Subcutaneous abdominal adipose tissue (tissue), 5 donors: ENCODE results near the gene SPTBN1.

Source experiments
- H3K27ac ChIP-seq: one replicate; pipeline ENCODE4 v1.7.0; 2013; ENCODE audit warnings: low read depth, mild to moderate bottlenecking, inconsistent platforms, low read length, moderate library complexity
- H3K27me3 ChIP-seq, 5 donors: one replicate each; pipeline ENCODE4 v1.7.0; 2013; ENCODE audit warnings: low read length in 5 of 5, inconsistent platforms in 1 of 5; ENCODE audit not compliant: control insufficient read depth in 5 of 5, insufficient read depth in 4 of 5
- H3K36me3 ChIP-seq, 5 donors: one replicate each; pipeline ENCODE4 v1.7.0; 2013; ENCODE audit warnings: low read length in 5 of 5; ENCODE audit not compliant: control insufficient read depth in 5 of 5, insufficient read depth in 5 of 5
- H3K4me1 ChIP-seq, 5 donors: one replicate each; pipeline ENCODE4 v1.7.0; 2013; ENCODE audit warnings: low read length in 5 of 5, mild to moderate bottlenecking in 3 of 5, moderate library complexity in 1 of 5; ENCODE audit not compliant: control insufficient read depth in 5 of 5, insufficient read depth in 5 of 5
- H3K4me3 ChIP-seq, 5 donors: one replicate each; pipeline ENCODE4 v1.7.0; 2013; ENCODE audit warnings: low read length in 5 of 5, low read depth in 1 of 5
- H3K9ac ChIP-seq, 5 donors: one replicate each; pipeline ENCODE4 v1.7.0; 2013; ENCODE audit warnings: low read length in 5 of 5, mild to moderate bottlenecking in 4 of 5, moderate library complexity in 3 of 5
- H3K9me3 ChIP-seq, 5 donors: one replicate each; pipeline ENCODE4 v1.7.0; 2013; ENCODE audit warnings: low read length in 5 of 5; ENCODE audit not compliant: control insufficient read depth in 5 of 5
- donor health status: healthy.
- donor health status: healthy.
- donor health status: healthy.
- donor health status: healthy.
- donor health status: healthy.

The SPTBN1 gene

GRCh38 chr2:54432251-54433015 is 23.7 kb upstream of the SPTBN1 start:
- H3K27ac ChIP-seq = peak overlapping the region; percentile 95
- H3K27me3 ChIP-seq = no peaks in the 10 kb centered on the region
- H3K4me3 ChIP-seq = peak overlapping the region in 1 of 5 donors; percentile 19
- H3K9me3 ChIP-seq = no peaks in the 10 kb centered on the region
- peaks cover 23 to 85% (median 81%) of the 10 kb centered on the region in 5 donors for H3K4me1 ChIP-seq
- no peaks in the 10 kb centered on the region for H3K36me3 ChIP-seq
- H3K9ac ChIP-seq = peak overlapping the region in 2 of 5 donors; percentile 4 to 17

- Histone ChIP-seq H3K9me3 (no peaks in the 10 kb centered on the region), H3K36me3 (no peaks in the 10 kb centered on the region), H3K27me3 (no peaks in the 10 kb centered on the region), H3K4me1 (peaks cover 16 to 84% (median 80%) of the 10 kb centered on the region in 5 donors), H3K9ac (no peak overlapping the region), H3K27ac (peak overlapping the region; percentile 51), H3K4me3 (no peak overlapping the region)
Measured at GRCh38 chr2:54434229-54434628, 21.9 kb upstream of the SPTBN1 start.

- Histone ChIP-seq H3K36me3 (no peaks in the 10 kb centered on the region), H3K4me1 (peaks cover 13 to 84% (median 80%) of the 10 kb centered on the region in 5 donors)
Measured at GRCh38 chr2:54434711-54435110, 21.4 kb upstream of the SPTBN1 start.

GRCh38 chr2:54435325-54436226 is 20.6 kb upstream of the SPTBN1 start:
- peak overlapping the region; percentile 51 for H3K27ac ChIP-seq

More at GRCh38 chr2:54434711-54435110, 21.4 kb upstream of the SPTBN1 start:
- Histone ChIP-seq H3K27ac (peak overlapping the region; percentile 51), H3K9me3 (no peaks in the 10 kb centered on the region), H3K4me3 (no peak overlapping the region), H3K9ac (no peak overlapping the region), H3K27me3 (no peaks in the 10 kb centered on the region)

GRCh38 chr2:54437588-54437987 is 18.5 kb upstream of the SPTBN1 start:
- peaks cover 5 to 71% (median 59%) of the 10 kb centered on the region in 5 donors for H3K4me1 ChIP-seq

More at GRCh38 chr2:54435325-54436226, 20.6 kb upstream of the SPTBN1 start:
- Histone ChIP-seq H3K4me3 (no peak overlapping the region), H3K4me1 (peaks cover 9 to 84% (median 78%) of the 10 kb centered on the region in 5 donors), H3K27me3 (no peaks in the 10 kb centered on the region), H3K36me3 (no peaks in the 10 kb centered on the region), H3K9ac (peak overlapping the region in 1 of 5 donors; percentile 7), H3K9me3 (no peaks in the 10 kb centered on the region)

GRCh38 chr2:54438271-54438670 is 17.9 kb upstream of the SPTBN1 start:
- H3K9me3 ChIP-seq = no peaks in the 10 kb centered on the region
- peak overlapping the region in 3 of 5 donors; percentile 1 to 36 (median 32) for H3K9ac ChIP-seq
- no peaks in the 10 kb centered on the region for H3K36me3 ChIP-seq
- H3K27me3 ChIP-seq = no peaks in the 10 kb centered on the region
- H3K4me1 ChIP-seq = peaks cover 5 to 68% (median 52%) of the 10 kb centered on the region in 5 donors
- H3K4me3 ChIP-seq = no peak overlapping the region
- H3K27ac ChIP-seq = peak overlapping the region; percentile 72

More at GRCh38 chr2:54437588-54437987, 18.5 kb upstream of the SPTBN1 start:
- H3K27me3 ChIP-seq = no peaks in the 10 kb centered on the region
- no peak overlapping the region for H3K9ac ChIP-seq
- no peaks in the 10 kb centered on the region for H3K36me3 ChIP-seq
- no peak overlapping the region for H3K4me3 ChIP-seq
- H3K9me3 ChIP-seq = no peaks in the 10 kb centered on the region
- H3K27ac ChIP-seq = peak overlapping the region; percentile 72

GRCh38 chr2:54439582-54439981 is 16.5 kb upstream of the SPTBN1 start:
- peak overlapping the region; percentile 14 for H3K27ac ChIP-seq
- H3K27me3 ChIP-seq = no peaks in the 10 kb centered on the region
- no peaks in the 10 kb centered on the region for H3K36me3 ChIP-seq
- H3K4me3 ChIP-seq = no peak overlapping the region
- no peaks in the 10 kb centered on the region for H3K9me3 ChIP-seq
- peaks cover 5 to 66% (median 45%) of the 10 kb centered on the region in 5 donors for H3K4me1 ChIP-seq
- no peak overlapping the region for H3K9ac ChIP-seq

GRCh38 chr2:54440050-54440449 is 16.1 kb upstream of the SPTBN1 start:
- Histone ChIP-seq H3K4me1 (peaks cover 5 to 64% (median 41%) of the 10 kb centered on the region in 5 donors), H3K36me3 (no peaks in the 10 kb centered on the region), H3K9ac (no peak overlapping the region), H3K27me3 (no peaks in the 10 kb centered on the region), H3K9me3 (no peaks in the 10 kb centered on the region), H3K4me3 (no peak overlapping the region), H3K27ac (peak overlapping the region; percentile 14)

GRCh38 chr2:54444503-54444902 is 11.6 kb upstream of the SPTBN1 start:
- Histone ChIP-seq H3K9ac (no peak overlapping the region), H3K27ac (no peak overlapping the region), H3K4me1 (peaks cover 0 to 27% (median 12%) of the 10 kb centered on the region in 5 donors), H3K36me3 (no peaks in the 10 kb centered on the region), H3K9me3 (no peaks in the 10 kb centered on the region), H3K4me3 (no peak overlapping the region), H3K27me3 (no peaks in the 10 kb centered on the region)
